Chondrocyte (in vitro differentiated cells): Measurements from ENCODE around the gene ACSL4. TPM values are rescaled to one million over a fixed set of nuclear protein-coding genes. Genes with fewer than 3 reads are reported as not detected.

ENCODE experiments used
- DNase-seq: peaks from one replicate; pipeline ENCODE4 v3.0.0; 2021; ENCODE audit warnings: mixed read lengths, low spot score
- H3K27ac Mint-ChIP-seq: one replicate; pipeline ENCODE4 v1.8.0; 2021; ENCODE audit warnings: mild to moderate bottlenecking, moderate library complexity, mixed read lengths; ENCODE audit not compliant: unreplicated experiment
- H3K27me3 Mint-ChIP-seq: 2 replicates; pipeline ENCODE4 v1.8.0; 2021; ENCODE audit warnings: low read depth, mixed read lengths
- H3K36me3 Mint-ChIP-seq: 2 replicates; pipeline ENCODE4 v1.8.0; 2021; ENCODE audit warnings: low read depth, mixed read lengths
- H3K4me1 Mint-ChIP-seq: 2 replicates; pipeline ENCODE4 v1.8.0; 2021; ENCODE audit warnings: low read depth, mild to moderate bottlenecking, mixed read lengths
- H3K4me3 Mint-ChIP-seq: one replicate; pipeline ENCODE4 v1.8.0; 2021; ENCODE audit warnings: mild to moderate bottlenecking, moderate library complexity, mixed read lengths; ENCODE audit not compliant: unreplicated experiment
- H3K9me3 Mint-ChIP-seq: 2 replicates; pipeline ENCODE4 v1.8.0; 2021; ENCODE audit warnings: low read depth, mixed read lengths
- CTCF ChIP-seq: fragments of 200-600 bp; sonication (generic); IDR thresholded peaks from 2 replicates; pipeline ENCODE4 v1.5.0; 2021; ENCODE audit warnings: antibody characterized with exemption, mild to moderate bottlenecking, moderate library complexity
- total RNA-seq: library from RNA; stranded (reverse); gene quantifications from 3 replicates; pipeline ENCODE4 v1.2.1, GENCODE V29; 2021

Gene ACSL4
- total RNA-seq, 1 donor from 2014 or later, result 63.3 TPM

- Mint-ChIP-seq H3K4me3 (no peak overlapping the region), H3K27me3 (no peaks in the 10 kb centered on the region), H3K4me1 (peaks cover 20% of the 10 kb centered on the region), H3K36me3 (no peaks in the 10 kb centered on the region), H3K27ac (no peak overlapping the region), H3K9me3 (no peaks in the 10 kb centered on the region)
- no peak for DNase-seq
- TF ChIP-seq CTCF, result no peak
Observed at GRCh38 chrX:109622270-109622669, 110.8 kb downstream of the ACSL4 start.

GRCh38 chrX:109619771-109620170 lies 113.3 kb downstream of the ACSL4 start:
- H3K9me3 Mint-ChIP-seq, result no peaks in the 10 kb centered on the region
- TF ChIP-seq CTCF, result no peak
- H3K27me3 Mint-ChIP-seq, result no peaks in the 10 kb centered on the region
- H3K4me3 Mint-ChIP-seq, result no peak overlapping the region
- DNase-seq, result no peak
- H3K4me1 Mint-ChIP-seq, result peaks cover 19% of the 10 kb centered on the region
- no peaks in the 10 kb centered on the region for H3K36me3 Mint-ChIP-seq
- no peak overlapping the region for H3K27ac Mint-ChIP-seq

GRCh38 chrX:109614951-109615350 lies 118.1 kb downstream of the ACSL4 start:
- no peak for DNase-seq
- no peaks in the 10 kb centered on the region for H3K36me3 Mint-ChIP-seq
- no peak overlapping the region for H3K27ac Mint-ChIP-seq
- TF ChIP-seq CTCF, result no peak
- no peak overlapping the region for H3K4me3 Mint-ChIP-seq
- H3K27me3 Mint-ChIP-seq, result no peaks in the 10 kb centered on the region
- no peaks in the 10 kb centered on the region for H3K9me3 Mint-ChIP-seq
- peaks cover 2% of the 10 kb centered on the region for H3K4me1 Mint-ChIP-seq

DNA sequence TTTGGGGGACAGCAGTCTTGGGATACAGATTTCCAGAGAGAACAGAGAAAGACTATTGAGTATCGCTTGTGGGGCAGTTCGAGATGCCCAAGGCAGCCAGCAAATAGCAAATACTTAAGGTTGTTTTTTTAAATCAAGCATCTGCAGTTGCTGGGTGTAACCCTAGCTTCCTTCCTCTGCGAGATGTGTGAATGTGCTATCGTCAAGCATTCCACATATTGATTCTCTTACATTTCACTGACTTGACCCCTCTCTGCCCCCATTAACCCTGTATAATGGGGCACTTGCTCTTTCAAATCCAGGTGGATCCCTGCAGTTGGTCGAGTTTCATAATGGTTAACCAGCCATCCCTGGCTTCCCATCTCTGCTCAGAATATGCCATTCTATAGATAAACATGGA lies 131.6 kb downstream of the ACSL4 start:
- no peak for DNase-seq
- Mint-ChIP-seq H3K4me1 (peaks cover 6% of the 10 kb centered on the region), H3K27me3 (peaks cover 61% of the 10 kb centered on the region), H3K9me3 (peaks cover 12% of the 10 kb centered on the region), H3K4me3 (no peak overlapping the region), H3K27ac (no peak overlapping the region), H3K36me3 (peaks cover 8% of the 10 kb centered on the region)
- TF ChIP-seq CTCF, result no peak

GRCh38 chrX:109600237-109600651 lies 132.8 kb downstream of the ACSL4 start:
- no peak for DNase-seq
- peaks cover 1% of the 10 kb centered on the region for H3K9me3 Mint-ChIP-seq
- H3K4me3 Mint-ChIP-seq, result peak overlapping the region; percentile 57
- H3K4me1 Mint-ChIP-seq, result peaks cover 6% of the 10 kb centered on the region
- no peak overlapping the region for H3K27ac Mint-ChIP-seq
- TF ChIP-seq CTCF, result no peak
- H3K36me3 Mint-ChIP-seq, result no peaks in the 10 kb centered on the region
- peaks cover 52% of the 10 kb centered on the region for H3K27me3 Mint-ChIP-seq
